HFFc6 (cell line): ENCODE measurements around the gene GAS7. TPM values are rescaled to one million over a fixed set of nuclear protein-coding genes. Genes with fewer than 3 reads are reported as not detected.

Experiments used
- DNase-seq: peaks from one replicate; pipeline ENCODE4 v3.0.0-alpha.2; 2018
- H3K27ac Mint-ChIP-seq: 2 replicates; pipeline ENCODE4 v1.8.0; 2020; ENCODE audit warnings: mild to moderate bottlenecking, mixed read lengths
- H3K27me3 Mint-ChIP-seq: 2 replicates; pipeline ENCODE4 v1.8.0; 2021; ENCODE audit warnings: mild to moderate bottlenecking, moderate library complexity, mixed read lengths; ENCODE audit not compliant: insufficient read depth
- H3K36me3 Mint-ChIP-seq: 2 replicates; pipeline ENCODE4 v1.8.0; 2021; ENCODE audit warnings: low read depth, mixed read lengths
- H3K4me1 Mint-ChIP-seq: 2 replicates; pipeline ENCODE4 v1.8.0; 2020; ENCODE audit warnings: low read depth, mixed read lengths
- H3K4me3 Mint-ChIP-seq: 2 replicates; pipeline ENCODE4 v1.8.0; 2020; ENCODE audit warnings: mild to moderate bottlenecking, moderate library complexity, mixed read lengths
- H3K9me3 Mint-ChIP-seq: 2 replicates; pipeline ENCODE4 v1.8.0; 2020; ENCODE audit warnings: mild to moderate bottlenecking, mixed read lengths
- total RNA-seq, 6 experiments: library from RNA; stranded (reverse); fragmentation: NEBNext Ultra II Directional; extraction: Animal tissue kit (Norgen Biotek cat#: 25700); gene quantifications; 2 replicates in 1 of 6; 3 replicates in 5 of 6; pipeline ENCODE4 v1.2.3, GENCODE V29; 2021
- TF ChIP-seq, protein P1 (sequence below): fragments of 200-600 bp; sonication (generic); IDR thresholded peaks from 2 replicates; pipeline ENCODE4 v1.5.0; 2021; ENCODE audit warnings: antibody characterized with exemption, mild to moderate bottlenecking

The GAS7 gene
- total RNA-seq, 6 experiments from 2014 or later: 1.4 to 7.4 (median 3.1) TPM

DNA sequence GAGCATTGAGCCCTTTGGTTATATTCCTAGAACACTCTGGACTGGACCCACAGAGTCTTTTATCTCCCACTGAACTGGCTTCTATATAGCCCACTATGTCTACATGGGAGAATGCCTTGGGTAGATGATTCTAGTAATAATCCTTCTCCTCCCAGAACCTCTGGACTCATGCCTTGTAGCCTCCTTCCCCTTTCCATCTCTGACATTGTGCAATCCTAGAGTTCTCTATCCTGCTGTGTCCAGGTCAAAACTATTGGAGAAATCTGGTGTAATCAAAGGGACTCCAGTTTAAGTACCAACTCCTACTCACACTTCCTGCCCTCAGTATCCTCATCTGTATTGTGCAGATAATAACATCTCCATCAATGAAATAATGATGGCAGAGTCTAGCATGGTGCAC, 302.5 kb downstream of the GAS7 start:
- Mint-ChIP-seq H3K4me3 (no peak overlapping the region), H3K4me1 (peaks cover 34% of the 10 kb centered on the region; the same call in 1 of the 2 replicates), H3K9me3 (peaks cover 6% of the 10 kb centered on the region), H3K36me3 (no peaks in the 10 kb centered on the region), H3K27me3 (peaks cover 18% of the 10 kb centered on the region), H3K27ac (no peak overlapping the region)
- TF ChIP-seq, protein P1, sequence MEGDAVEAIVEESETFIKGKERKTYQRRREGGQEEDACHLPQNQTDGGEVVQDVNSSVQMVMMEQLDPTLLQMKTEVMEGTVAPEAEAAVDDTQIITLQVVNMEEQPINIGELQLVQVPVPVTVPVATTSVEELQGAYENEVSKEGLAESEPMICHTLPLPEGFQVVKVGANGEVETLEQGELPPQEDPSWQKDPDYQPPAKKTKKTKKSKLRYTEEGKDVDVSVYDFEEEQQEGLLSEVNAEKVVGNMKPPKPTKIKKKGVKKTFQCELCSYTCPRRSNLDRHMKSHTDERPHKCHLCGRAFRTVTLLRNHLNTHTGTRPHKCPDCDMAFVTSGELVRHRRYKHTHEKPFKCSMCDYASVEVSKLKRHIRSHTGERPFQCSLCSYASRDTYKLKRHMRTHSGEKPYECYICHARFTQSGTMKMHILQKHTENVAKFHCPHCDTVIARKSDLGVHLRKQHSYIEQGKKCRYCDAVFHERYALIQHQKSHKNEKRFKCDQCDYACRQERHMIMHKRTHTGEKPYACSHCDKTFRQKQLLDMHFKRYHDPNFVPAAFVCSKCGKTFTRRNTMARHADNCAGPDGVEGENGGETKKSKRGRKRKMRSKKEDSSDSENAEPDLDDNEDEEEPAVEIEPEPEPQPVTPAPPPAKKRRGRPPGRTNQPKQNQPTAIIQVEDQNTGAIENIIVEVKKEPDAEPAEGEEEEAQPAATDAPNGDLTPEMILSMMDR: no peak
- DNase-seq: no peak

- Mint-ChIP-seq H3K27ac (no peak overlapping the region; the same call in 1 of the 2 replicates), H3K27me3 (peaks cover 17% of the 10 kb centered on the region), H3K36me3 (no peaks in the 10 kb centered on the region; the same call in 1 of the 2 replicates), H3K4me3 (no peak overlapping the region; the same call in 1 of the 2 replicates), H3K4me1 (peaks cover 21% of the 10 kb centered on the region; the same call in 1 of the 2 replicates), H3K9me3 (peaks cover 13% of the 10 kb centered on the region)
- TF ChIP-seq, protein P1: no peak
- no peak for DNase-seq
Measured at GRCh38 chr17:9894231-9894630, 304.2 kb downstream of the GAS7 start.

GRCh38 chr17:9893411-9894012, 304.9 kb downstream of the GAS7 start:
- H3K36me3 Mint-ChIP-seq: no peaks in the 10 kb centered on the region; the same call in 1 of the 2 replicates
- H3K4me1 Mint-ChIP-seq: peaks cover 21% of the 10 kb centered on the region; the same call in 1 of the 2 replicates
- peak overlapping the region; percentile 6; the same call in 1 of the 2 replicates for H3K27ac Mint-ChIP-seq
- H3K9me3 Mint-ChIP-seq: peaks cover 13% of the 10 kb centered on the region
- H3K4me3 Mint-ChIP-seq: no peak overlapping the region; the same call in 1 of the 2 replicates
- peaks cover 18% of the 10 kb centered on the region for H3K27me3 Mint-ChIP-seq
- peak; percentile 81 for DNase-seq
- TF ChIP-seq, protein P1: no peak

DNA sequence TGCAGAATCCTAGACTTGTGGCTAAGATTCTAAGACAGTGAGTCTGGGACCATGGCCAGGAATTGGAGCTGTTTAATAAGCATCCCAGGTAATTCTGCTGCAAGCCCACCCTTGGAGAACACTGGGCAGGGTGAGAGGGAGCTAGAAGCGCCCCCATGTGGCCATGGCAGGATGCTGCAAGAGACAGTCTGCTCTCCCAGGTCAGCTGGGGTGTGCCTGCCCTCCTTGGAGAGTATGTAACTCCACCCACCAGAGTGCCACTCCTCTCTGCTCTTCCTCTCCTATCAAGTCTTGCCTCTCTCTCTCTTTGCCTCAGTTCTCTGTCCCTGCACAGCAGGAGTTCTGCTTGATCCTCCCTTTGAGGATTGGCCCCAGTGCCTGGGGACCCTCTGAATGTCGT, 308.3 kb downstream of the GAS7 start:
- H3K4me3 Mint-ChIP-seq: no peak overlapping the region
- peaks cover 11% of the 10 kb centered on the region for H3K27me3 Mint-ChIP-seq
- TF ChIP-seq, protein P1: peak; percentile 81
- H3K4me1 Mint-ChIP-seq: peaks cover 21% of the 10 kb centered on the region; the same call in 1 of the 2 replicates
- peak; percentile 10 for DNase-seq
- H3K9me3 Mint-ChIP-seq: peaks cover 13% of the 10 kb centered on the region
- H3K36me3 Mint-ChIP-seq: no peaks in the 10 kb centered on the region; the same call in 1 of the 2 replicates
- H3K27ac Mint-ChIP-seq: no peak overlapping the region

- Mint-ChIP-seq H3K27me3 (peaks cover 2% of the 10 kb centered on the region; the same call in 1 of the 2 replicates), H3K4me3 (no peak overlapping the region), H3K27ac (no peak overlapping the region), H3K4me1 (no peaks in the 10 kb centered on the region), H3K9me3 (peaks cover 19% of the 10 kb centered on the region), H3K36me3 (peaks cover 10% of the 10 kb centered on the region)
- no peak for DNase-seq
- TF ChIP-seq, protein P1: no peak
Measured at GRCh38 chr17:9887508-9887907, 310.9 kb downstream of the GAS7 start.
